Hepatocyte (in vitro differentiated cells): ENCODE measurements around the gene BEX2. TPM values are rescaled to one million over a fixed set of nuclear protein-coding genes. Genes with fewer than 3 reads are reported as not detected.
A peak's percentile ranks its signal among the peaks of the same experiment; 100 is the strongest.

Experiments
- DNase-seq: peaks from one replicate; pipeline ENCODE4 v3.0.0-alpha.2; 2016; ENCODE audit warnings: low spot score
- H2AFZ ChIP-seq: fragments of 200-600 bp; sonication (generic); 2 replicates; pipeline ENCODE4 v1.6.0; 2016; ENCODE audit warnings: antibody characterized with exemption, mild to moderate bottlenecking
- H3K27ac ChIP-seq: fragments of 200-600 bp; sonication (generic); 2 replicates; pipeline ENCODE4 v1.5.1; 2016; ENCODE audit warnings: mild to moderate bottlenecking
- H3K27me3 ChIP-seq: fragments of 200-600 bp; sonication (generic); 2 replicates; pipeline ENCODE4 v1.6.1; 2016
- H3K36me3 ChIP-seq: fragments of 200-600 bp; sonication (generic); replicated peaks from 2 replicates; pipeline ENCODE4 v1.5.1; 2016; ENCODE audit warnings: low read depth; ENCODE audit not compliant: insufficient read depth
- H3K4me1 ChIP-seq: fragments of 200-600 bp; sonication (generic); 2 replicates; pipeline ENCODE4 v1.5.1; 2016; ENCODE audit warnings: mild to moderate bottlenecking, moderate library complexity; ENCODE audit not compliant: insufficient read depth
- H3K4me2 ChIP-seq: fragments of 200-600 bp; sonication (generic); 2 replicates; pipeline ENCODE4 v1.6.0; 2016
- H3K4me3 ChIP-seq: fragments of 200-600 bp; sonication (generic); 2 replicates; pipeline ENCODE4 v1.5.1; 2016; ENCODE audit warnings: mild to moderate bottlenecking
- H3K79me2 ChIP-seq: fragments of 200-600 bp; sonication (generic); 2 replicates; pipeline ENCODE4 v1.6.0; 2017; ENCODE audit warnings: mild to moderate bottlenecking
- H3K9me2 ChIP-seq: fragments of 200-600 bp; sonication (generic); replicated peaks from 2 replicates; pipeline ENCODE4 v1.6.0; 2017; ENCODE audit warnings: mild to moderate bottlenecking; ENCODE audit not compliant: insufficient read depth
- H3K9me3 ChIP-seq: fragments of 200-600 bp; sonication (generic); 2 replicates; pipeline ENCODE4 v1.5.1; 2016; ENCODE audit warnings: low read depth, mild to moderate bottlenecking
- H4K20me1 ChIP-seq: fragments of 200-600 bp; sonication (generic); 2 replicates; pipeline ENCODE4 v1.6.0; 2016; ENCODE audit warnings: mild to moderate bottlenecking; ENCODE audit not compliant: insufficient read depth, poor library complexity, severe bottlenecking
- EZH2 ChIP-seq: fragments of 200-600 bp; sonication (generic); IDR thresholded peaks from 2 replicates; pipeline ENCODE4 v1.6.1; 2016; ENCODE audit warnings: antibody characterized with exemption, mild to moderate bottlenecking, borderline replicate concordance
- EZH2phosphoT487 ChIP-seq: fragments of 200-600 bp; sonication (generic); IDR thresholded peaks from one replicate; pipeline ENCODE4 v1.6.1; 2018; ENCODE audit warnings: antibody characterized with exemption, mild to moderate bottlenecking, low read depth, moderate library complexity; ENCODE audit not compliant: unreplicated experiment, severe bottlenecking
- WGBS: methylation state at CpG from one replicate; pipeline ENCODE4 v1.1.6; 2016; ENCODE audit warnings: low lambda C conversion rate; ENCODE audit errors: missing lambda C conversion rate; 5-methylcytosine and 5-hydroxymethylcytosine counted together
- polyA plus RNA-seq: library from polyadenylated mRNA; unstranded; fragments of >200 nt; fragmentation: Nextera tagmentation; extraction: Ambion mirVana; gene quantifications from 2 replicates; pipeline ENCODE4 v1.2.1, GENCODE V29; 2016
- total RNA-seq: library from RNA; depleted of rRNA; stranded (reverse); fragments of >200 nt; gene quantifications from 2 replicates; pipeline ENCODE4 v1.2.3, GENCODE V29; 2014
- TF ChIP-seq, protein P1 (sequence below): fragments of 200-600 bp; sonication (generic); IDR thresholded peaks from 2 replicates; pipeline ENCODE4 v1.5.1; 2016; ENCODE audit warnings: antibody characterized with exemption, mild to moderate bottlenecking; ENCODE audit not compliant: poor library complexity

Gene BEX2
- total and polyA plus RNA-seq, 2 experiments from 2014 or later = 37.7 to 45.4 TPM

DNA sequence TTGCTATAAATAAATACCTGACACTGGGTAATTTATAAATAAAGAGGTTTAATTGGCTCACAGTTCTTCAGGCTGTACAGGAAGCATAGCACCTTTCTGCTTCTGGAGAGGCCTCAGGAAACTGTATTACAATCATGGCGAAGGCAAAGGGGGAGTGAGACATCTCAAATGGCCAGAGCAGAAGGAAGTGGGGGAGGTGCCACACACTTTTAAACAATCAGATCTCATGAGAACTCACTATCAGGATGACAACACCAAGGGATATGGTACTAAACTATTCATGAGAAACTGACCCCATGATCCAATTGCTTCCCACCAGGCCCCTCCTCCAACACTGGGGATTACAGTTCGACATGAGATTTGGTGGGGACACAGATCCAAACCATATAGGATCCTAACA lies 33.8 kb upstream of the BEX2 start:
- H3K4me3 ChIP-seq = no peak overlapping the region
- H3K27me3 ChIP-seq = no peaks in the 10 kb centered on the region
- no peaks in the 10 kb centered on the region for H3K79me2 ChIP-seq
- no peak overlapping the region for H3K4me2 ChIP-seq
- no peaks in the 10 kb centered on the region for H3K4me1 ChIP-seq
- TF ChIP-seq, protein P1, sequence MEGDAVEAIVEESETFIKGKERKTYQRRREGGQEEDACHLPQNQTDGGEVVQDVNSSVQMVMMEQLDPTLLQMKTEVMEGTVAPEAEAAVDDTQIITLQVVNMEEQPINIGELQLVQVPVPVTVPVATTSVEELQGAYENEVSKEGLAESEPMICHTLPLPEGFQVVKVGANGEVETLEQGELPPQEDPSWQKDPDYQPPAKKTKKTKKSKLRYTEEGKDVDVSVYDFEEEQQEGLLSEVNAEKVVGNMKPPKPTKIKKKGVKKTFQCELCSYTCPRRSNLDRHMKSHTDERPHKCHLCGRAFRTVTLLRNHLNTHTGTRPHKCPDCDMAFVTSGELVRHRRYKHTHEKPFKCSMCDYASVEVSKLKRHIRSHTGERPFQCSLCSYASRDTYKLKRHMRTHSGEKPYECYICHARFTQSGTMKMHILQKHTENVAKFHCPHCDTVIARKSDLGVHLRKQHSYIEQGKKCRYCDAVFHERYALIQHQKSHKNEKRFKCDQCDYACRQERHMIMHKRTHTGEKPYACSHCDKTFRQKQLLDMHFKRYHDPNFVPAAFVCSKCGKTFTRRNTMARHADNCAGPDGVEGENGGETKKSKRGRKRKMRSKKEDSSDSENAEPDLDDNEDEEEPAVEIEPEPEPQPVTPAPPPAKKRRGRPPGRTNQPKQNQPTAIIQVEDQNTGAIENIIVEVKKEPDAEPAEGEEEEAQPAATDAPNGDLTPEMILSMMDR = no peak
- TF ChIP-seq EZH2phosphoT487 (no peak), EZH2 (no peak)
- 77% methylated on average over 2 of the region's 2 CpGs for WGBS
- no peak for DNase-seq
- H3K9me3 ChIP-seq = no peaks in the 10 kb centered on the region
- H4K20me1 ChIP-seq = no peaks in the 10 kb centered on the region
- H2AFZ ChIP-seq = no peak overlapping the region
- H3K36me3 ChIP-seq = no peaks in the 10 kb centered on the region
- no peak overlapping the region for H3K27ac ChIP-seq
- H3K9me2 ChIP-seq = no peaks in the 10 kb centered on the region

DNA sequence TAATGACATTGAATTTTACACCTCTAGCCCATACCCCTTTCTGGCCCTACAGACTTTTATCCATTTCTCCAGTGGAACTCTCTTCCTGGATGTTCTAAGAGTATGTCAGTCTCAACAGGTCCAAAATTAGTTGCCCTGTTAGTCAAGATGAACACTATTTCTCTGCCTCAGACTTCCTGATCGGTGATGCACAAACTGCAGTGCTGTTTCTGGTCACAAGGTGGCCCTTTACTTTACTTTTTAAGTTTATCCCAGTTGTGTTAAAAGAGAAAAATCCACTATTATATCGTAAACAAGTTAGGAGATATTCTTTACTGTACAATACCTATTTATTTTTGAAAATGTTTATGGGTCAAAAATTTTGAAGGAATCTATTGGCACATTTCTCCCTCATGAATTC lies 32.3 kb upstream of the BEX2 start:
- H3K4me2 ChIP-seq = no peak overlapping the region

DNA sequence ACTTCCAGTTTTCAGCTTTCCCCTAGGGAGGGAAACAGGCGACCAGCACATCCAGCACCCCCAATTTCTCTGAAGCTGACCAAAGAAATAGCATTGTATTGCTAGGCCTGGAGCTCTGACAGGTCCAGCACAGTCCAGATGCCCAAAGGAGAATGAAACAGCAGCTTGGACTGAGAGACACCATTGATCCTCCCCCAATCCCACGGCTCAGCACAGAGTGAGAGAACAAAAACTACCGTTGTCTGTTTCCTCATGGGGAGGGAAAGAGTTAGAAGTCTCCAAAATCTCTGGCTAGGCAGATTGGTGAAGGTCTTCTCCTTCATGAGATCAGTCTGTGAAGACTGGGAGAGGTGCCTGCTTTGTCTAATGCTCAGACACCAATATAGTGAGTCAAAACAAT lies 27.9 kb upstream of the BEX2 start:
- H4K20me1 ChIP-seq = no peaks in the 10 kb centered on the region
- no peaks in the 10 kb centered on the region for H3K4me1 ChIP-seq
- no peak overlapping the region for H3K27ac ChIP-seq
- no peaks in the 10 kb centered on the region for H3K9me3 ChIP-seq
- 56% methylated on average over 3 of the region's 3 CpGs for WGBS
- H3K9me2 ChIP-seq = no peaks in the 10 kb centered on the region
- H3K4me2 ChIP-seq = no peak overlapping the region
- H2AFZ ChIP-seq = no peak overlapping the region
- H3K27me3 ChIP-seq = no peaks in the 10 kb centered on the region
- H3K79me2 ChIP-seq = no peaks in the 10 kb centered on the region
- no peak overlapping the region for H3K4me3 ChIP-seq
- H3K36me3 ChIP-seq = no peaks in the 10 kb centered on the region
- no peak for DNase-seq
- TF ChIP-seq EZH2phosphoT487 (no peak), EZH2 (no peak)
- TF ChIP-seq, protein P1 = no peak

More for the DNA sequence above, 32.3 kb upstream of the BEX2 start:
- H3K9me2 ChIP-seq = no peaks in the 10 kb centered on the region
- H3K27ac ChIP-seq = no peak overlapping the region
- peak; percentile 61 for DNase-seq
- H3K27me3 ChIP-seq = no peaks in the 10 kb centered on the region
- H3K4me1 ChIP-seq = no peaks in the 10 kb centered on the region
- H2AFZ ChIP-seq = no peak overlapping the region
- H4K20me1 ChIP-seq = no peaks in the 10 kb centered on the region
- no peaks in the 10 kb centered on the region for H3K79me2 ChIP-seq
- no peak overlapping the region for H3K4me3 ChIP-seq
- TF ChIP-seq, protein P1 = peak; percentile 58
- TF ChIP-seq EZH2phosphoT487 = no peak
- no peak for TF ChIP-seq EZH2
- WGBS = 38% methylated on average over 2 of the region's 2 CpGs
- H3K9me3 ChIP-seq = no peaks in the 10 kb centered on the region
- no peaks in the 10 kb centered on the region for H3K36me3 ChIP-seq
